ENCODE results near the gene TASP1. TPM values are rescaled to one million over a fixed set of nuclear protein-coding genes. Genes with fewer than 3 reads are reported as not detected.
"Not testable (repeated sequence)": the region's sequence is repeated elsewhere in the genome, so short reads cannot be mapped to it uniquely, and the experiment has no call there.

Gene TASP1
- total and polyA plus RNA-seq, 2 experiments from 2014 or later, result 7.6 to 8.4 TPM

DNA sequence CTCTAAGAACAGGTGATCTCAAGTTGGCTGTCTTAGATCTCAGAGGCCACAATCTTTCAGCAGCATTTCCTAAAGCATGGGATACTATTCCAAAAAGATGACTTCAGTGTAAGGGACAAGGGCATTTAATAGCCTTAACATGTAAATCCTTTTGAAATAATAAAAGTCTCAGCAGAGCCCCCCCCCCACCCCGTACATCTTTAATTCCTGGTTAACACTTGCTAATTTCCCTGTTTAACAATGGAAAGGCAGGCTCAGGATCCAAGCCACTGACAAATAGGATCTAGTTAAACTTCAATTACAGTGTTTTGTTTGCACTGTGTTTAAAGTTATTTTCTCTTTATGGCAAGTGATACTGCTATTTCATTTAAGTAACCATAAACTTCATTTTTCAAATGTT lies 12.0 kb downstream of the TASP1 start:
- Histone ChIP-seq H4K20me1 (ENCODE audit: insufficient read depth) (no peaks in the 10 kb centered on the region), H3K4me3 (no peak overlapping the region), H3K9ac (no peak overlapping the region), H3F3A (ENCODE audit: insufficient read depth) (no peaks in the 10 kb centered on the region), H2AFZ (no peak overlapping the region), H3K9me2 (ENCODE audit: insufficient read depth) (no peaks in the 10 kb centered on the region), H3K27me3 (replicated peaks; ENCODE audit: insufficient read depth) (no peaks in the 10 kb centered on the region), H3K79me2 (ENCODE audit: insufficient read depth) (peaks cover 18% of the 10 kb centered on the region), H3K27ac (no peak overlapping the region), H3K36me3 (ENCODE audit: low read depth) (peaks cover 3% of the 10 kb centered on the region; the same call in 1 of the 2 replicates), H3K4me2 (ENCODE audit: unreplicated experiment) (no peak overlapping the region), H3K9me3 (ENCODE audit: low read depth) (no peaks in the 10 kb centered on the region), H3K4me1 (ENCODE audit: insufficient read depth) (peaks cover 9% of the 10 kb centered on the region)
- TF ChIP-seq EZH2phosphoT487 (IDR thresholded peaks at IDR 0.05; ENCODE audit: insufficient read depth, low read depth) (no peak), EZH2 (IDR thresholded peaks at IDR 0.05; ENCODE audit: insufficient read depth, poor library complexity, severe bottlenecking) (no peak)
- no peak for DNase-seq
- 93 to 100% methylated on average over 1 of the region's 1 CpG for WGBS, 2 experiments (ENCODE audit: low coverage in 1 of 2, low lambda C conversion rate in 2 of 2, missing lambda C conversion rate in 2 of 2)
- in situ Hi-C loops (cut with MboI), result no loop called here

- Histone ChIP-seq H3K4me1 (ENCODE audit: insufficient read depth) (peaks cover 9% of the 10 kb centered on the region), H3K36me3 (ENCODE audit: low read depth) (peaks cover 3% of the 10 kb centered on the region; the same call in 1 of the 2 replicates), H3K27ac (no peak overlapping the region), H3K4me2 (ENCODE audit: unreplicated experiment) (no peak overlapping the region), H3K79me2 (ENCODE audit: insufficient read depth) (peaks cover 11% of the 10 kb centered on the region; the same call in 1 of the 2 replicates), H2AFZ (no peak overlapping the region), H3K27me3 (replicated peaks; ENCODE audit: insufficient read depth) (no peaks in the 10 kb centered on the region), H4K20me1 (ENCODE audit: insufficient read depth) (no peaks in the 10 kb centered on the region), H3K9ac (no peak overlapping the region), H3K9me2 (ENCODE audit: insufficient read depth) (no peaks in the 10 kb centered on the region), H3K9me3 (ENCODE audit: low read depth) (no peaks in the 10 kb centered on the region), H3F3A (ENCODE audit: insufficient read depth) (no peaks in the 10 kb centered on the region), H3K4me3 (no peak overlapping the region)
- DNase-seq, result no peak
- WGBS, 2 experiments (ENCODE audit: low coverage in 1 of 2, low lambda C conversion rate in 2 of 2, missing lambda C conversion rate in 2 of 2), result 89 to 94% methylated on average over 6 of the region's 6 CpGs
- in situ Hi-C loops (cut with MboI), result no loop called here
- no peak for TF ChIP-seq EZH2 (IDR thresholded peaks at IDR 0.05; ENCODE audit: insufficient read depth, poor library complexity, severe bottlenecking)
- TF ChIP-seq EZH2phosphoT487 (IDR thresholded peaks at IDR 0.05; ENCODE audit: insufficient read depth, low read depth), result no peak
These were observed 13.3 kb downstream of the TASP1 start for GRCh38 chr20:13625304-13625979.

GRCh38 chr20:13619415-13619814 lies 19.3 kb downstream of the TASP1 start:
- not testable (repeated sequence) for H3K27ac ChIP-seq; H3K9me3 ChIP-seq (ENCODE audit: low read depth)
- WGBS, 2 experiments (ENCODE audit: low coverage in 1 of 2, low lambda C conversion rate in 2 of 2, missing lambda C conversion rate in 2 of 2), result 50 to 65% methylated on average over 1 of the region's 1 CpG

GRCh38 chr20:13618456-13618855 lies 20.3 kb downstream of the TASP1 start:
- H3K27ac ChIP-seq; H3K9me3 ChIP-seq (ENCODE audit: low read depth); H3K9ac ChIP-seq; H3K9me2 ChIP-seq (ENCODE audit: insufficient read depth); H3F3A ChIP-seq (ENCODE audit: insufficient read depth); in situ Hi-C loops (cut with MboI); H3K27me3 ChIP-seq (replicated peaks; ENCODE audit: insufficient read depth); H4K20me1 ChIP-seq (ENCODE audit: insufficient read depth); H3K36me3 ChIP-seq (ENCODE audit: low read depth); H3K4me2 ChIP-seq (ENCODE audit: unreplicated experiment); DNase-seq; H3K79me2 ChIP-seq (ENCODE audit: insufficient read depth); H2AFZ ChIP-seq; H3K4me3 ChIP-seq: not testable (repeated sequence)
- H3K4me1 ChIP-seq (ENCODE audit: insufficient read depth), result peaks cover 11% of the 10 kb centered on the region
- WGBS, 2 experiments (ENCODE audit: low coverage in 1 of 2, low lambda C conversion rate in 2 of 2, missing lambda C conversion rate in 2 of 2), result 6 to 12% methylated on average over 1 of the region's 1 CpG

More at GRCh38 chr20:13619415-13619814, 19.3 kb downstream of the TASP1 start:
- H2AFZ ChIP-seq; H4K20me1 ChIP-seq (ENCODE audit: insufficient read depth); H3F3A ChIP-seq (ENCODE audit: insufficient read depth); H3K9me2 ChIP-seq (ENCODE audit: insufficient read depth); H3K9ac ChIP-seq; DNase-seq; H3K4me2 ChIP-seq (ENCODE audit: unreplicated experiment); H3K27me3 ChIP-seq (replicated peaks; ENCODE audit: insufficient read depth); in situ Hi-C loops (cut with MboI); H3K4me1 ChIP-seq (ENCODE audit: insufficient read depth); H3K36me3 ChIP-seq (ENCODE audit: low read depth); H3K4me3 ChIP-seq; H3K79me2 ChIP-seq (ENCODE audit: insufficient read depth): not testable (repeated sequence)

DNA sequence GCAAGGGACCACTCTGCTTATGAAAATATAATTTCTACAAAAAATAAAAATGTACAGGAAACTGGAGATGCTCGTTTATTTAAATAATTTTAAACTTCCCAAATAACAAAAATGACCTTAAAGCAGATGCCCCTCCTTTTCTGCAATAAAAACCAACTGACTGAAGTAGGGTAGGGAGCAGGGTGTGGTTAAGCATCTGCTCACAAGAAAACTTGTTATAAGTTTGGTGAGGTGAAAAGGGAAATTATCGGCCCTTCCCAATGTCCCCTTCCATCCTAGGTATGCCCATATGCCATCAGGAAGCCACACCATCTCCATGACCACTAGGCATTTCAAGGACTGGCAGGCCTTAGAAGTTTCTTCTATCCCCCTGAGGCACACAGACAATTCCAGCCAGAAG lies 21.1 kb downstream of the TASP1 start:
- H3K9me2 ChIP-seq (ENCODE audit: insufficient read depth); in situ Hi-C loops (cut with MboI); H3K36me3 ChIP-seq (ENCODE audit: low read depth); H3K4me2 ChIP-seq (ENCODE audit: unreplicated experiment); H3K9me3 ChIP-seq (ENCODE audit: low read depth); H3K79me2 ChIP-seq (ENCODE audit: insufficient read depth); H3K9ac ChIP-seq; H3K27ac ChIP-seq; H3K27me3 ChIP-seq (replicated peaks; ENCODE audit: insufficient read depth); DNase-seq; H4K20me1 ChIP-seq (ENCODE audit: insufficient read depth); H2AFZ ChIP-seq; H3F3A ChIP-seq (ENCODE audit: insufficient read depth); H3K4me3 ChIP-seq: not testable (repeated sequence)
- peaks cover 11% of the 10 kb centered on the region for H3K4me1 ChIP-seq (ENCODE audit: insufficient read depth)
- WGBS, 2 experiments (ENCODE audit: low coverage in 1 of 2, low lambda C conversion rate in 2 of 2, missing lambda C conversion rate in 2 of 2), result 82 to 83% methylated on average over 2 of the region's 2 CpGs

DNA sequence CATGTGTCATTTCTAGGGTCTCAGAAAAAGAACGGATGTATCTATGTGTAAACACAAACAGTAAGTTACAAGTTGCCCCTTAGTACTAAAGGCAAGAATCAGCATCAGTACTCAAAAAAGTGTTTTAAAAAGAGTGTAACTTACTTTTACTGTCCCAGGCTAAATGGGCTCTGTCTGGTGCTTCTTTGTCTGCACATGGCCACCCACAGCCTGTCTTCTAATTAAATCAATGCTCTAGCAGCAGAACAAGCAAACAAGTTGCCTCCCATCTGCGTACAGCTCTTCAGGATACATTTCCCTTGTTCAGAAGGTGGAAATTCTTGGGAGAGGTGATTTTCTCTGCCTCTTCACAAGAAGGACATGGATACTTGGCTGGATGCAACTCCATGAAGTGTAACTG lies 22.0 kb downstream of the TASP1 start:
- 95 to 98% methylated on average over 2 of the region's 2 CpGs for WGBS, 2 experiments (ENCODE audit: low coverage in 1 of 2, low lambda C conversion rate in 2 of 2, missing lambda C conversion rate in 2 of 2)
- H4K20me1 ChIP-seq (ENCODE audit: insufficient read depth); H3F3A ChIP-seq (ENCODE audit: insufficient read depth); H3K36me3 ChIP-seq (ENCODE audit: low read depth); H3K4me2 ChIP-seq (ENCODE audit: unreplicated experiment); H3K79me2 ChIP-seq (ENCODE audit: insufficient read depth); H3K9me2 ChIP-seq (ENCODE audit: insufficient read depth); H3K9ac ChIP-seq; H2AFZ ChIP-seq; in situ Hi-C loops (cut with MboI); H3K9me3 ChIP-seq (ENCODE audit: low read depth); DNase-seq; H3K27me3 ChIP-seq (replicated peaks; ENCODE audit: insufficient read depth); H3K27ac ChIP-seq; H3K4me3 ChIP-seq: not testable (repeated sequence)
- H3K4me1 ChIP-seq (ENCODE audit: insufficient read depth), result peaks cover 11% of the 10 kb centered on the region
